HG03469 (cell line): ENCODE measurements around the gene WNT6.

ENCODE experiments used
- ATAC-seq: cut with Tn5 transposase; IDR thresholded peaks from one replicate; pipeline ENCODE4 v1.9.1; 2021; ENCODE audit warnings: mild to moderate bottlenecking, moderate library complexity, moderate number of reproducible peaks; ENCODE audit not compliant: unreplicated experiment

WNT6 gene

GRCh38 chr2:218859556-218859987 is at the start of gene WNT6:
WNT6 (plus strand) TSS chr2:218859805; CDS start chr2:218860038, 233 bp downstream.
- no peak for ATAC-seq

DNA sequence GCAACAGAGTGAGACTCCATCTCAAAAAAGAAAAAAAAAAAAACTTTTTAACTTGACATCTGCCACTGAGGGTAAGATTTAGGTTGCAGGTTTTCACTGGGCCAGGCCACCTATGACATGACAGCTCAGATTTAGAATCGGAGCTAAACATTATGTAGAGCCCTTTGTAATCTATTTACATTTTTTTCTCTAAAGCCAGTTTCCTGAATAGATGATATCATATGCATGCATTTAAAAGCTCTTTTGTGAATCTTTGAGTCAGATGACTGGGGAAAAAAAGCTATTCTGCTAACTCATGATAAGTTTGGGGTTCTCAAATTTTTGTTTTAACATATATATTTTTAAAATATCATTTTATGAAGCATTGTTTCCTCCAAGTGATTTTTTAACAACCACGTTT is 49.3 kb upstream of the WNT6 start:
- ATAC-seq, result no peak

DNA sequence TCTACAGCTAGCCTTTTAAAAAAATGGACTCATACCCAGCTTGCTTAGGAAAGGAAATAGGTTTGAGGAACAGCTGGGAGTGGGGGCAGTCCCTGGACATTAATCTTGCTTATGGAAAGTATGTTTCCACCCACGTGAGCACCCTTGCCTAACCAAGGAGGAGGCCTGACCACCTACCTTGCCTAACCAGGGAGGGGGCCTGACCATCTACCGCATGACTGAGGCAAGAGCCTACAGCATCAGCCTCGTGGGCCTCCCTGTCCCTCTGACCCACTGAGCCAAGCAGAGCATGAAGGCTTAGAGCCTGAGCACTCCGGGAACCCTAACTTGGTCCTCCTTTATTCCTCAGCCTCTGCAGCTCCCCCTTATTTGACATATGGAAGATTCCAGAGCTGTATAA is 48.2 kb upstream of the WNT6 start:
- no peak for ATAC-seq

DNA sequence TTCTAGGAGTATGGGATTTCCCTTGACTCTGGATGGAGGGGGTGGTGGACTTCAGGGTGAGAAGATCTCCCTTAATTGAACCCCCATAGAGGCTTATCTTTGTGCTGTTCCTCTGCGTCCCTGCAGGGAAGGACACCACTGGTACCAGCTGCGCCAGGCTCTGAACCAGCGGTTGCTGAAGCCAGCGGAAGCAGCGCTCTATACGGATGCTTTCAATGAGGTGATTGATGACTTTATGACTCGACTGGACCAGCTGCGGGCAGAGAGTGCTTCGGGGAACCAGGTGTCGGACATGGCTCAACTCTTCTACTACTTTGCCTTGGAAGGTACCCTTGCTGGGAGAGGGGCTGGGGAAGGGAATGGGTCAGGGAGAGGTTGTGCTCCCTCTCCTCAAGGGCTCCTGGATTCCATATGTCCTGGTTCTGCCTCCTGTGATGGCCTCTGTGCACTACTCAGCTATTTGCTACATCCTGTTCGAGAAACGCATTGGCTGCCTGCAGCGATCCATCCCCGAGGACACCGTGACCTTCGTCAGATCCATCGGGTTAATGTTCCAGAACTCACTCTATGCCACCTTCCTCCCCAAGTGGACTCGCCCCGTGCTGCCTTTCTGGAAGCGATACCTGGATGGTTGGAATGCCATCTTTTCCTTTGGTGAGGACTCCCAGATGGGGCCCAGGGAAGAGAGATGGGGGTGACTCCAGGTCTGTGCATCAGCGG is 47.3 kb upstream of the WNT6 start:
- ATAC-seq, result no peak

- no peak for ATAC-seq
Observed at GRCh38 chr2:218812861-218813260, 46.7 kb upstream of the WNT6 start.

- no peak for ATAC-seq
Observed at GRCh38 chr2:218813771-218814460, 45.7 kb upstream of the WNT6 start.

- ATAC-seq, result no peak
Observed at GRCh38 chr2:218814540-218815243, 44.9 kb upstream of the WNT6 start.

GRCh38 chr2:218815244-218815637 is 44.4 kb upstream of the WNT6 start:
- ATAC-seq, result no peak

DNA sequence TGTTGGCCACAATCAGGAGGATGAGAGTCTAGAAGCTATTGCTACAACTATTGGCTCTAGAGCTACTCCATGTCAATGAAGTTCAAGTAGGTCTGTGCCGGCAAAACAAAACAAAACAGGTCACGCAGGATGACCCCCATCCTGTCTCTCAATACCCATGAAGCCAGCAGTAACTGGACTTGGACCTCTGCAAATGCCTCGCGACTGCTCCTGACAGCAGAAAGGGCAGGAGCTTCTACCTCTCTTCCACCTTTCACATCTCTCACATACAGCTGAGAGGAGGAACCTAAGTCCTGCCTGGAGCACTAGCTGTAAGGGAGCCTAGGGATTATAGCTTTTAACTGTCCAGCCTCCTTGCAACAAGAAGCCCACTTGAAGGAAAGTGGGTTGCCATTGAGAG is 44.0 kb upstream of the WNT6 start:
- no peak for ATAC-seq

- no peak for ATAC-seq
Observed at GRCh38 chr2:218816561-218817011, 43.0 kb upstream of the WNT6 start.

- ATAC-seq, result no peak
Observed at GRCh38 chr2:218819093-218819492, 40.5 kb upstream of the WNT6 start.

- ATAC-seq, result no peak
Observed at GRCh38 chr2:218820746-218821369, 38.7 kb upstream of the WNT6 start.

GRCh38 chr2:218821605-218822211 is 37.9 kb upstream of the WNT6 start:
- ATAC-seq, result no peak

GRCh38 chr2:218822622-218823021 is 37.0 kb upstream of the WNT6 start:
- no peak for ATAC-seq

DNA sequence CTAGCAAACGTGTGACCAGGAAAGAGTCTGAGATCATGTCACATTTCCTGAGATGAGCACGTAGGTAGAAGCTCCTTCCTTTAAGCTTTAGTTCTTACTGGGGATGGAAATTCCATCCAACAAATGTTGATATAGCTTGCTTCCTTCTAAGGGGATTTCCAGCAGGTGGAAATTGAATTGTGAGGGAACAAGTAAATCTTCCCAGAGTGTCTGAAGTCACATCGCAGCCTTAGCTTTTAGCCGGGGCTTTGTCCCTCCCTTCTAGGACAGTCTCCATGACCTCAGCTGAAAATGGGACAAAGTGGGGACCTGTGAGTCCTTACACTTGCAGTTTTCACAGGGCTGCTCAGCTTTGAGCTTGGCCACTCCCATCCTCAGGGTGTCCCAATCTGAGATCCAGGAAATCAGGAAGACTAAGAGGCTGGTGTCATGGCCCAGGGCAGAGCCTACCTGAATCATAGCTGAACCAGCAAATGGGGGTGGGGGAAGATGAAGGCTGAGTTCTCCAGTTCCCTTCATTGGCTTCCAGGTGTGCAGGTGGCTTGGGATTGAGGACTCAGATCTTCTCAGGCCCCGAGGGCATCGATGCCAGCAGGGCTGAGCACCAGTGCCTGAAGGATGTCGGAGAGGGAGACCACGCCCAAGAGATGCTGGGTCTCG is 36.3 kb upstream of the WNT6 start:
- no peak for ATAC-seq

- ATAC-seq, result no peak
Observed at GRCh38 chr2:218824004-218824403, 35.6 kb upstream of the WNT6 start.

DNA sequence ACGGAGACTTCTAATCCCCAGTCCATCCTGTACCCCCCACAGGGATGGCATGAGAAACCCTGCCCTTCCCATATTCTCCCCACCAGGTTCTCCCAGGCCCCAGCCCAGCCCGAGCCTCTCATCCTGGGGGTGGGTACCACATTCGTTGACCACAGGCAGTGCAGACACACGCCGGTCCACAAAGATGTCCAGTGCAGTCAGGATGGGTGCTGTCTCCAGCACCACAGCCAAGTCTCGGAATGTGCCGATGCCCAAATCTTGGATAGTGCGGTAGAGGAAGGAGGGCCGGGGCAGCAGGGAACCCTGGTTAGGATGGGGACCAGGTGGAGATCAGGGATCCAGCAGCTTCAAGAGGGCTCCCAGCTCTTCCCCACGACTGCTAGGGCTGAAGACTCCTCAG is 32.8 kb upstream of the WNT6 start:
- no peak for ATAC-seq

DNA sequence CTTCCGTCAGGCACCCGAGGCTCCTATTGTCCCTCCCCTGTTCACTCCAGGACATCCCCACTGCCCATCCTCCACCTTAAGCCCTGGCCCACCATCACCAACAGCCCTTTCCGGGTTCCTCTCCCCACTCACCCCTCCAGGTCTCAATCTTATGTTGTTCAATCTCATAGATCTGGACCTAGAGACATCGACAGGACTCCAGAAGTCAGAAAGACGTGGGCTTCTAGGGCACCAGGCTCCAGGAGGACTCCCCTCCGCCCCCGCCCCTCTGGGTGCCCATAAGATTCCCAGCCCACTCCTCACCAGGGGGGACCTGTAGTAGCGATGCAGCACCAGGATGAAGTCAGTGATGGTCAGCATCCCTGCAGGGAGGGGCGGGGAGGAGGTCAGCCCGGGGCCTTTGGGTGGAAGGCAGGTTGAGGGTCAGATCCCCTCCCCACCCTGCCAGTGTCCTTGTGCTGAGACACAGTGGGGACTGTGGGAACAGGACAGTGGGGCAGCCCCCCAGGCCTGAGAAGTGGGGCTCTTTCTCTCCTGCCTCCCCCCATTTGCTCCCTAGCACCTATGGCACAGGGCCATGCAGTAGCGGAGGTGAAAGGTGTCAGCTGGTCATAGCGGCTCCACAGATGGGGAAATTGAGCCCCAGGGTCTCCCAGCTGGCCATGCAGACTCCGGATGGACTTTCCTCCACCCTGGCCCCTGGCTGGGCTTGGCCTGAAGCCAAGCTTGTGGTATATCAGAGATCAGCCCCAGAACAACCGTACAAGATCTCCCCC is 31.7 kb upstream of the WNT6 start:
- ATAC-seq, result no peak

- no peak for ATAC-seq
Observed at GRCh38 chr2:218828477-218828778, 31.2 kb upstream of the WNT6 start.
